Stimulated activated CD8-positive, alpha-beta memory T cell treated with anti-CD3 and anti-CD28 coated beads, Interleukin-15, amount 100 ng/mL, for 24 hours (primary cell): Measurements from ENCODE around the gene CMTM5.
"Not testable (repeated sequence)": the region's sequence is repeated elsewhere in the genome, so short reads cannot be mapped to it uniquely, and the experiment has no call there.

Experiments used
- DNase-seq: peaks from one replicate; pipeline ENCODE4 v3.0.0-alpha.2; 2020; ENCODE audit warnings: low read depth

CMTM5 gene

GRCh38 chr14:23414906-23415820, 38.3 kb downstream of the CMTM5 start:
- DNase-seq, result no peak

DNA sequence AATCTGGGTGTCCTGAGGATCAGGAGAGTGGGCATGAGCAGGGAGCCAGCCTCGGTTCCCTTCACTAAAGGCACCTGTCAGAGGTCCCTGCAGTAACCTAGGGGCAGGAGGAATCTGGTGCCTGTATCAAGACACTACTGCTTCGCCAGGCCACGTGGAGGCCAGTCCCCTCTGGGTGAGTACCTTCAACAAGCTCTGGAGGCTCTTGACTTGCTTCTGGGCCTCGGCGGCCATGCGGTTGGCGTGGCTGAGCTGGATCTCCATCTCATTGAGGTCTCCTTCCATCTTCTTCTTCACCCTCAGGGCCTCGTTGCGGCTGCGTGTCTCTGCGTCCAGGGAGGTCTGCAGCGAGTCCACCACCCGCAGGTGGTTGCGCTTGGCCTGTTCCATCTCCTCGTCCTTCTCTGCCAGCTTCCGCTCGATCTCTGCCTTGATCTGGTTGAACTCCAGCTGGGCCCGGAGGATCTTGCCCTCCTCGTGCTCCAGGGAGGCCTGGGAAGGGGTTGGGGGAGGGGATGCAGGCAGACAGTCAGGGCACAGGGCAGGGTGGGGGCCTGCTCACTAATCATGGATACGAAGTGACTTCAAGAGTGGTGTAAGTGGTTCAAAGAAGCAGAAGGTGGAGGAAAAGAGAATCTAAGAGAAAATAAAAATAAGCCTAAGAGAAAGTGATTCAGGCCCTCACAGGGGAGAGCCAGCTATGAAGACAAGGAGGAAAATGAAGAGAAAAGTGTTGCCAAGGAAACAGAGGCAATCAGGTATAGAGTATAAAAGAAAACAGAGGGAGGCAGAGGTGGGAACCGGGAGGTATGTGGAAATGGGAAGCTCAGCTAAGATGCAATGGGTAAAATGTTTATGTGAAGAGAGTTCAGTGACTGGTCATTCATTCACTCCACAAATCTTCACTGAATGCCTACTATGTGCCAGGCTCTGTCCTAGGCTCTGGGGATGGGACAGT, 39.3 kb downstream of the CMTM5 start:
- no peak for DNase-seq

DNA sequence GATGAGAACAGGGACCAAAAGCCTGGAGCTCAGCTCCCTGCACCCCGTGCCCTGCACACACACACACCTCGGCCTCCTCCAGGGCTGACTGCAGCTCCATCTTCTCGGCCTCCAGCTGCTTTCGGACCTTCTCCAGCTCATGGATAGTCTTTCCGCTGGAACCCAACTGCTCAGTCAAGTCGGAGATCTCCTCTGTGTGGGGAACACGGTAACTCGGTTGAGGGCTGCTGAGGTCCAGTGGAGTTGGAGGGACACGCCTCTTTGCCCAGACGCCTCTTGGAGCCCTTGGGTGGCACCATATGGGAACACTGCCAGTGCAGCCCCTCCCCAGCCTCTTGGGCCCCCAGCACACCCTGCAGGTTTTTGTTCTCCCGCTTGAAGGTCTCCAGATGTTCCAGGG, 40.0 kb downstream of the CMTM5 start:
- no peak for DNase-seq

GRCh38 chr14:23417269-23417668, 40.4 kb downstream of the CMTM5 start:
- DNase-seq, result not testable (repeated sequence)

GRCh38 chr14:23418021-23418420, 41.2 kb downstream of the CMTM5 start:
- no peak for DNase-seq

DNA sequence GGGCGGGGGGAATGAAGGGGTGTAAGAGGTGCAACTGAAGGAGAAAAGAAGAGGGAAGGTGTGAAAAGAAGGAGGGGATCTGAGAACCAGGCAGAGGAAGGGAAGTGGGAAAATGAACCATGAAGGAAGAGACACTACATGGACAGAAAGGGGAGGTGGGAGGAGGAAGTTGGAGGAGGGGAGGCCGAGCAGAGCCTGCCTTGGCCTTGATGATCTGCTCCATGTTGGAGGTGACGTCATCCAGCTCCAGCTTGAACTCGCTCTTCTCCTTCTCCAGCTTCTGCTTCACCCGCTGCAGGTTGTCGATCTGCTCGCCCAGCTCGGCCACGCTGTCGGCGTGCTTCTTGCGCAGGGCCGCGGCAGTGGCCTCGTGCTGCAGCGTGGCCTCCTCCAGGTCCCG, 42.8 kb downstream of the CMTM5 start:
- DNase-seq, result not testable (repeated sequence)

DNA sequence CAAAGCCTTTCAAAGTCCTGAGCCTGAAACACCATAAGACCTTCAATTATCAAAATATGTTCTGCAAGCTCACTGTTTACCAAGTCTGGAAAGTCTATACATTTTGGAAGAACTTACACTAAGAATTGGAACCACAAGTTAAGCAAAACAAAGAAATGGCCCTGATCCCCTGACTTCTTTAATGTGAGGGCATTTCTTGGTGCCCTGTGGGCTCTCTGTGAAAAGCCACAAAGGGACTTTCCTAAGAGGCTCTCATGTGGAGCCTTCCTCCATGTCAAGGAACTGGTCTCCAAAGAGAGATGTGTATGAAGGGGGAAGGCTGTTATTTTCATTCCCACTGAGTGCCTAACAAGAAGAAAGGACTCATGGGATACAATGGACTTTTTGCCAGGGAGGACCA, 44.7 kb downstream of the CMTM5 start:
- no peak for DNase-seq

DNA sequence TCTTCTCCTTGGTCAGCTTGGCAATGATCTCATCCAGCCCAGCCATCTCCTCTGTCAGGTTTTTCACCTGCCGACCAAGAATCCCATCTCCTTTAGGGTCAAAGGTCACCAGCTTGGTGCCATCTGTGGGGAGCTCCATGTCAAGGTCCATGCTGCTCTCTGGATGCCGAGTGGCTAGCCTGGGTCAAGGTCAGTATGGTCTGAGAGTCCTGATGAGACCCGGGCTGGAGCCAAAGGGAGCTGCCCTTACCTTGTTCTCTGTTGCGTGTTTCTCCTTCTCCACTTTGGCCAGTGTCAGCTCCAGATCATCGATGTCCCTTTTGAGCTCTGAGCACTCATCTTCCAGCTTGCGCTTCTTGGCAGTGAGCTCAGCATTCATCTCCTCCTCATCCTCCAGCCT, 46.8 kb downstream of the CMTM5 start:
- DNase-seq, result no peak

- DNase-seq, result no peak
Observed at GRCh38 chr14:23425169-23425568, 48.3 kb downstream of the CMTM5 start.

GRCh38 chr14:23425798-23426197, 49.0 kb downstream of the CMTM5 start:
- DNase-seq, result not testable (repeated sequence)

DNA sequence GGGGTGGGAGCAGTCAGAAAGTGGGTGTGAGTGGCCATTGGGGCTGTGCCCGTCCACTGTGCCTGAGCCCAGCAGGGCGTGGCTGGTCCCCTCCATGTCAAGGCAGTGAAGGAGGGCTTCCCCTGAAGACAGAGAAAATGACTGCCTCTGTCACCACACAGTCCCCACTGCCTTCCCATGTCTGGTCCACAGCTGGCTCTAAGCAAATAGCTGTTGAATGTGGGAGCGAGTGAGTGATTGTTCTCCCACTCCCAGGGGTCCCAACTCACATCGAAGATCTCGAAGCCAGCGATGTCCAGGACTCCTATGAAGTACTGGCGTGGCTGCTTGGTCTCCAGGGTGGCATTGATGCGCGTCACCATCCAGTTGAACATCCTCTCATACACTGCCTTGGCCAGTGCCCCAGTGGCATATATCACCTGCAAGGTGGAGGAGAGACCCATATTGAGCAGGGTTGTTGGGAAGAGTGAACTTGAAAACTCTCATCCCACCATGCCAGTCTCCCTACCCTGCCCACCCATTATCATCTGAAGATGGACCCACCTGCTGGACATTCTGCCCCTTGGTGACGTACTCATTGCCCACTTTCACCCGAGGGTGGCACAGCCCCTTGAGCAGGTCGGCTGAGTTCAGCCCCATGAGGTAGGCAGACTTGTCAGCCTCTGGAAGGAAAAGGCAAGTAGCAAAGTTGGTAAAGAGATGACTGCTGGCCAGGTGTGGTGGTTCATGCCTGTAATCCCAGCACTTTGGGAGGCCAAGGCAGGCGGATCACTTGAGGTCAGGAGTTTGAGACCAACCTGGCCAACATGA, 52.0 kb downstream of the CMTM5 start:
- no peak for DNase-seq
